Subcutaneous adipose tissue (tissue), 4 donors: ENCODE measurements around the gene FAM117A. TPM values are rescaled to one million over a fixed set of nuclear protein-coding genes. Genes with fewer than 3 reads are reported as not detected.

ENCODE experiments used
- total RNA-seq, 4 donors: library from RNA; depleted of rRNA; stranded (reverse); fragments of >200 nt; gene quantifications; one replicate each; pipeline ENCODE4 v1.1.0, GENCODE V29; 2016
- TF ChIP-seq, protein P1 (sequence below): fragments of 450-650 bp; IDR thresholded peaks from one replicate; pipeline ENCODE4 v1.5.1; 2016; ENCODE audit warnings: low read depth, mild to moderate bottlenecking, control low read depth, antibody characterized with exemption, moderate library complexity

FAM117A gene
- total RNA-seq, 4 donors from 2014 or later, result 3.9 to 19.4 (median 8.4) TPM

DNA sequence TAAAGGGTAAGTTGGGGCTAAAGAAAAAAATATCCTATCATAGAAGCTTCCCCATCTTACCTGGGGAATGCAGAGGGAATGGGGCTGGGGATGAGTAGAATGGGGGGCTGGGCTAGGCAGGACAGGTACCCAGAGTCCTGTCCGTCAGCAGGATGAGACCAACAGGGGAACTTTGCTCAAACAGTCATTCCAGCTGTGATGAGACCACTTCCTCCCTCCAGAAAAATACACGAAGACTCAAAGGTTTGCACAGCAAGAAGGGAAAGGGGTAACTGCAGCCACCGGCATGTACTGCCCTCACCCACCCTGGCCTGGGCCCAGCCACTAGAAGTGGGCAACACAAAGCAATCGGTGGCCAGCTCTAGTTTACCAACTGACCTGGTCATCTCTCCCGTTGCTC is 35.5 kb downstream of the FAM117A start:
- TF ChIP-seq, protein P1, sequence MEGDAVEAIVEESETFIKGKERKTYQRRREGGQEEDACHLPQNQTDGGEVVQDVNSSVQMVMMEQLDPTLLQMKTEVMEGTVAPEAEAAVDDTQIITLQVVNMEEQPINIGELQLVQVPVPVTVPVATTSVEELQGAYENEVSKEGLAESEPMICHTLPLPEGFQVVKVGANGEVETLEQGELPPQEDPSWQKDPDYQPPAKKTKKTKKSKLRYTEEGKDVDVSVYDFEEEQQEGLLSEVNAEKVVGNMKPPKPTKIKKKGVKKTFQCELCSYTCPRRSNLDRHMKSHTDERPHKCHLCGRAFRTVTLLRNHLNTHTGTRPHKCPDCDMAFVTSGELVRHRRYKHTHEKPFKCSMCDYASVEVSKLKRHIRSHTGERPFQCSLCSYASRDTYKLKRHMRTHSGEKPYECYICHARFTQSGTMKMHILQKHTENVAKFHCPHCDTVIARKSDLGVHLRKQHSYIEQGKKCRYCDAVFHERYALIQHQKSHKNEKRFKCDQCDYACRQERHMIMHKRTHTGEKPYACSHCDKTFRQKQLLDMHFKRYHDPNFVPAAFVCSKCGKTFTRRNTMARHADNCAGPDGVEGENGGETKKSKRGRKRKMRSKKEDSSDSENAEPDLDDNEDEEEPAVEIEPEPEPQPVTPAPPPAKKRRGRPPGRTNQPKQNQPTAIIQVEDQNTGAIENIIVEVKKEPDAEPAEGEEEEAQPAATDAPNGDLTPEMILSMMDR, result no peak

DNA sequence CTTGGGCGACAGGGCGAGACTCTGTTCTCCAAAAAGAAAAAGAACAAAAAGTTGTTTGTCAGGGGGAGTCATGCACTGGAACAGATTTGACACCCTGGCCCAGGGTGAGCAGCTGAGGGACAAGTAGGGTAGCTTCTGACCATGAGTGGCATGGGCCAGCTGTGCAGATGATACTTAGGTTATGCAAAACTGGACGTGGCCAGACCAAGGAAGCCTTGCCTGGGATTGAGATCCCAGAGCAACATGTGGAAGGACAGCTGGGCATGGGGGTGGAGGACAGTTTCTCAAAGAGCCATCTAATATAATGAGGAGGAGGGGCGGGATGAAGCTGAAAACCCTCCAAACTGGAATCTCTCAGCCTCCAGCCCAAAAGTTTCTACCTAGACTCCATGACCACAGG is 36.6 kb downstream of the FAM117A start:
- TF ChIP-seq, protein P1, result no peak

- TF ChIP-seq, protein P1, result no peak
Observed at GRCh38 chr17:49725452-49726130, 38.3 kb downstream of the FAM117A start.

GRCh38 chr17:49723423-49723822 is 40.5 kb downstream of the FAM117A start:
- TF ChIP-seq, protein P1, result no peak

- TF ChIP-seq, protein P1, result no peak
Observed at GRCh38 chr17:49722066-49722465, 41.9 kb downstream of the FAM117A start.

DNA sequence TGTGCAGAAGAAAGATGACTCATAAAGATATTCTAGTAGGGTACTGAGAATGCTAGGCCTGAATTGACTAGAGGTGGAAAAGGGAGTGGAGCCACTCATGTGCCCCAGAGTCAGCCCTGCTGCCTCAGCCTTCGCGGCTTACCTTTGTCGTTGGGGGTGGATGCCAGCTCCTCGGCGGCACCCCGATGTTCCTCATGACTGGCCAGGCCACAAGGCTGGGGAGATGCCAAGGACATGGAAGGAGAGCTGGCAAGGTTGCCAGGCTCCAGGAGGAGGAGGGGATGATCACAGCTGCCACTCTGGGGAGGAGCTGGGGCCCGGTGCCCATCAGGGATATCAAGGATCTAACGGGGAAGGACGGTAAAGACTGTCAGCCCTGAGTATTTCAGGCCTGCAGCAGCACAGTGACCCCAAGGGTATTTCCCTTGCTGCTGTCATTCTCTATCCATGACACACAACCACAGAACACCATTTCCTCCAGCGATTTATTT is 46.5 kb downstream of the FAM117A start:
- TF ChIP-seq, protein P1, result no peak

DNA sequence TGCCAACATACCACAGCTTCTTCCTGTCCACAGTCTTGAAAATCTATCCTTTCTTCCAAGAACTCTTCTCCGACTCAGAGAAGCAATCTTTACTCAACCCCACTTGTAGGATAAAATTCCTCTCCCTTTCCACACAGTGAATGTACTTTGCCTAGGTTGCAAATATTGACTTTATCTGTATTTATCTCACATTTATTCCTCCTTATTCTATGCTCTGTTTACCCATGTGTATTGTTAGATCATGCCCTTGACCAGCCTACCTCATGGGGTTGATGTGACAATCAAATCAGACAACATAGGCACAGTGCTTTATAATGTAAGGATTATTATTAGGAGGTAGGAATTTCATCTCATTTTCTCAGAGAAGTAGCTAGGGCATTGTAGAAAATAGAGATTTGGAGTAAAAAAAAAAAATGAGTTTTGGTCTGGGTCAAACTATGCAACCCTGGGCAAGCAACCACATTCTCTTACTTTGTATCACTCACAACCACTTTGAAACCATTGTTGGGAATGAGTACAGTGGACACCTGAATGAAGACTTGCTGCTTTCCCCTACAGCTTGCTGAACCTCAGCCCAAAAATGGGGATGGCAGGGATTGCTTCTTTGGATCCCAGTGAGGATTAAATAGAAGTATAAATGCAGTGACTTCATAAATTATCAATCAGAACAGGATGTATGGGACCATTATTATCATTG is 47.1 kb downstream of the FAM117A start:
- TF ChIP-seq, protein P1, result no peak
